HG03175 (cell line): ENCODE measurements around the gene EGFL7.

ENCODE experiments used
- ATAC-seq: cut with Tn5 transposase; IDR thresholded peaks from one replicate; pipeline ENCODE4 v1.9.1; 2021; ENCODE audit warnings: mild to moderate bottlenecking, moderate library complexity; ENCODE audit not compliant: unreplicated experiment

Gene EGFL7

GRCh38 chr9:136662656-136663581 is at the start of gene EGFL7:
EGFL7 (plus strand) TSS chr9:136662916; CDS start chr9:136668283, 5,367 bp downstream.
- no peak for ATAC-seq

- ATAC-seq = no peak
Measured at GRCh38 chr9:136613824-136614371, 48.8 kb upstream of the EGFL7 start.

- no peak for ATAC-seq
Measured at GRCh38 chr9:136614372-136614922, 48.3 kb upstream of the EGFL7 start.

- ATAC-seq = no peak
Measured at GRCh38 chr9:136614967-136615623, 47.6 kb upstream of the EGFL7 start.

GRCh38 chr9:136615631-136616306 is 46.9 kb upstream of the EGFL7 start:
- no peak for ATAC-seq

GRCh38 chr9:136616307-136616635 is 46.4 kb upstream of the EGFL7 start:
- ATAC-seq = no peak

GRCh38 chr9:136616948-136617695 is 45.6 kb upstream of the EGFL7 start:
- no peak for ATAC-seq

GRCh38 chr9:136617746-136618579 is 44.8 kb upstream of the EGFL7 start:
- ATAC-seq = no peak

GRCh38 chr9:136618580-136619547 is 43.9 kb upstream of the EGFL7 start:
- ATAC-seq = no peak

- no peak for ATAC-seq
Measured at GRCh38 chr9:136619742-136620440, 42.8 kb upstream of the EGFL7 start.

- ATAC-seq = no peak
Measured at GRCh38 chr9:136620441-136621018, 42.2 kb upstream of the EGFL7 start.

GRCh38 chr9:136621019-136621733 is 41.5 kb upstream of the EGFL7 start:
- no peak for ATAC-seq

GRCh38 chr9:136621734-136622093 is 41.0 kb upstream of the EGFL7 start:
- no peak for ATAC-seq

- ATAC-seq = no peak
Measured at GRCh38 chr9:136622538-136622948, 40.2 kb upstream of the EGFL7 start.

GRCh38 chr9:136623016-136623841 is 39.5 kb upstream of the EGFL7 start:
- ATAC-seq = no peak

- no peak for ATAC-seq
Measured at GRCh38 chr9:136623842-136624183, 38.9 kb upstream of the EGFL7 start.
